Colonic mucosa (tissue), 4 donors: ENCODE results near the gene DCLK1. TPM values are rescaled to one million over a fixed set of nuclear protein-coding genes. Genes with fewer than 3 reads are reported as not detected.
"Not testable (repeated sequence)": the region's sequence is repeated elsewhere in the genome, so short reads cannot be mapped to it uniquely, and the experiment has no call there.

ENCODE experiments used
- DNase-seq: peaks from one replicate; pipeline ENCODE4 v3.0.0-alpha.2; 2020
- H3K27ac ChIP-seq: fragments of 200-600 bp; one replicate; pipeline ENCODE4 v1.8.0; 2021
- H3K27me3 ChIP-seq: fragments of 200-600 bp; one replicate; pipeline ENCODE4 v1.8.0; 2021
- H3K36me3 ChIP-seq: fragments of 200-600 bp; one replicate; pipeline ENCODE4 v1.8.0; 2021
- H3K4me1 ChIP-seq: fragments of 200-600 bp; one replicate; pipeline ENCODE4 v1.8.0; 2021; ENCODE audit warnings: mild to moderate bottlenecking
- H3K4me3 ChIP-seq: fragments of 200-600 bp; one replicate; pipeline ENCODE4 v1.8.0; 2021
- H3K9ac ChIP-seq, 2 donors: one replicate each; pipeline ENCODE4 v1.7.0; 2013; ENCODE audit warnings: control low read depth in 2 of 2, low read depth in 2 of 2, low read length in 2 of 2
- H3K9me3 ChIP-seq: fragments of 200-600 bp; one replicate; pipeline ENCODE4 v1.8.0; 2021
- intact Hi-C: fragments of 100-400 bp; cut with DNase I; formaldehyde crosslinking; loops from one replicate; pipeline ENCODE4 v1.14.1; 2022
- total RNA-seq, 2 donors: library from RNA; stranded (reverse); fragmentation: NEBNext Ultra II Directional in 1 of 2; extraction: Animal tissue kit (Norgen Biotek cat#: 25700) in 1 of 2; gene quantifications; one replicate each; pipeline ENCODE4 v1.2.1, GENCODE V29; 2021
- TF ChIP-seq, protein P1 (sequence below): fragments of 200-600 bp; IDR thresholded peaks from one replicate; pipeline ENCODE4 v1.8.0; 2022; ENCODE audit warnings: antibody characterized with exemption, mild to moderate bottlenecking
- donor health status: healthy.
- donor health status: DM: no; HTN: no; CAD: no.
- donor health status: DM: no; HTN: no; CAD: no.

DCLK1 gene
- total RNA-seq, 2 donors from 2014 or later: 1.5 to 5.0 TPM

GRCh38 chr13:36108954-36109353 lies 22.2 kb downstream of the DCLK1 start:
- Histone ChIP-seq H3K9me3 (no peaks in the 10 kb centered on the region), H3K27ac (no peak overlapping the region), H3K4me1 (no peaks in the 10 kb centered on the region), H3K4me3 (no peak overlapping the region), H3K9ac (no peak overlapping the region), H3K36me3 (no peaks in the 10 kb centered on the region), H3K27me3 (no peaks in the 10 kb centered on the region)
- no peak for DNase-seq
- intact Hi-C loops: no loop called here
- TF ChIP-seq, protein P1, sequence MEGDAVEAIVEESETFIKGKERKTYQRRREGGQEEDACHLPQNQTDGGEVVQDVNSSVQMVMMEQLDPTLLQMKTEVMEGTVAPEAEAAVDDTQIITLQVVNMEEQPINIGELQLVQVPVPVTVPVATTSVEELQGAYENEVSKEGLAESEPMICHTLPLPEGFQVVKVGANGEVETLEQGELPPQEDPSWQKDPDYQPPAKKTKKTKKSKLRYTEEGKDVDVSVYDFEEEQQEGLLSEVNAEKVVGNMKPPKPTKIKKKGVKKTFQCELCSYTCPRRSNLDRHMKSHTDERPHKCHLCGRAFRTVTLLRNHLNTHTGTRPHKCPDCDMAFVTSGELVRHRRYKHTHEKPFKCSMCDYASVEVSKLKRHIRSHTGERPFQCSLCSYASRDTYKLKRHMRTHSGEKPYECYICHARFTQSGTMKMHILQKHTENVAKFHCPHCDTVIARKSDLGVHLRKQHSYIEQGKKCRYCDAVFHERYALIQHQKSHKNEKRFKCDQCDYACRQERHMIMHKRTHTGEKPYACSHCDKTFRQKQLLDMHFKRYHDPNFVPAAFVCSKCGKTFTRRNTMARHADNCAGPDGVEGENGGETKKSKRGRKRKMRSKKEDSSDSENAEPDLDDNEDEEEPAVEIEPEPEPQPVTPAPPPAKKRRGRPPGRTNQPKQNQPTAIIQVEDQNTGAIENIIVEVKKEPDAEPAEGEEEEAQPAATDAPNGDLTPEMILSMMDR: no peak

DNA sequence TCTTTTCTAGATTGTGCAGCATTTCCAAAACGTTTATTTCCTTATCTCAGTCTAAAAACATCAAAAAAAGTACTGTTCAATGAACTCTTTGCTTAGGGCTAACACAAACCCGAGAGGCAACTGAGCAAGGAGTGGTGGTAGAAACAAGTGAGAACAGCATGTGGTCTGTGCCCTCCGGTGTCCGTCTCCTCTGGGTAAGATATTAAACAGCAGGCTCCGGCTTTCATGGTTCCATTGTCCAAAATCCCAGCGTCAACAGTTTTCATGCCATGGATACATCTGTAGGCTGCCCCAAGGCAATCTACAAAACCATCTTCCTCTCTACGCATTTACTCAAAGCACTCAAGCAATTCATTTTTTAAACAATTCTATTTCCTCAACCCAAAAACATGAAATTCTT lies 22.8 kb downstream of the DCLK1 start:
- Histone ChIP-seq H3K4me3 (no peak overlapping the region), H3K9me3 (no peaks in the 10 kb centered on the region)

GRCh38 chr13:36107521-36107920 lies 23.7 kb downstream of the DCLK1 start:
- no peak for DNase-seq
- no peaks in the 10 kb centered on the region for H3K4me1 ChIP-seq
- intact Hi-C loops: no loop called here

More for the DNA sequence above, 22.8 kb downstream of the DCLK1 start:
- Histone ChIP-seq H3K36me3 (no peaks in the 10 kb centered on the region), H3K27me3 (no peaks in the 10 kb centered on the region), H3K4me1 (no peaks in the 10 kb centered on the region), H3K9ac (no peak overlapping the region), H3K27ac (no peak overlapping the region)
- intact Hi-C loops: no loop called here
- TF ChIP-seq, protein P1: no peak
- no peak for DNase-seq

DNA sequence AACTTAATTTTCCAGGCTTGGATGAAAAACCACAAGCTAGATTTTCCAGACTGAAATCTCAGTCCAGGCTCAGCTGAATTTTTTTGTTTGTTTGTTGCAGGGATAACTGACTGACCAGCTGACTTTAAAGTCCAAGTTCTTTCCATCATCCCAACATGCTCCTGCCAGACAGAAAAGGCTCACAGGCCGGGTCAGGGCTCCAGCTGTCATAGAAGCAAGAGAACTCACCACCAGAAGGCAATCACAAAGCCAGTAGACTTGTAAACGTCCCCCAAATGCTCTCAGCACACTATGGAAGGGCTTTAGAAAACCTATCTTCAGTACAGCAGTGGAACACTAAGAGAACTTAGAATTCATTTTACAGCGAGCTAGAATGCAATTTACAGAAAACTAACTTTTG lies 25.5 kb downstream of the DCLK1 start:
- intact Hi-C loops: no loop called here
- TF ChIP-seq, protein P1: no peak
- H3K27ac ChIP-seq: no peak overlapping the region

More at GRCh38 chr13:36107521-36107920, 23.7 kb downstream of the DCLK1 start:
- Histone ChIP-seq H3K36me3 (no peaks in the 10 kb centered on the region), H3K9me3 (no peaks in the 10 kb centered on the region), H3K9ac (no peak overlapping the region), H3K27ac (no peak overlapping the region), H3K4me3 (no peak overlapping the region), H3K27me3 (no peaks in the 10 kb centered on the region)
- TF ChIP-seq, protein P1: no peak

DNA sequence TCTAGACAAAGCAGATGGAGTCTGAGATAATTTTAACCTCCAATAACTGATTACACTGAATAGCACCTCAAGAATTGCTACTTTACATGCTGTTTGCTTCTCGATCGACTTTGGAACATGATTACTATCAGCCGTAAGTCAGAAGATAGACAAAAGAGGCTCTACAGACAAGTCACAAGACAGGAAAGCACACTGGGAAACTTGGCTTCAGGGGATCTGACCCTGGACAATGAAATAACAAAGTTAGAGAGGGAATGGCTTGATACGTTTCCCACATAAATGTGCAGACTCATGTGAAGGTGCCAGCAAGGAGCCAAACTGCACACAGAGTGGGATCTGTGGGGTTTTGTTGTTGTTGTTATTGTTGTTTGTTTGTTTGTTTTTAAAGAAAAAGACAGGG lies 28.5 kb downstream of the DCLK1 start:
- TF ChIP-seq, protein P1: no peak
- intact Hi-C loops: no loop called here
- no peak overlapping the region for H3K9ac ChIP-seq
- DNase-seq: no peak
- H3K9me3 ChIP-seq: no peaks in the 10 kb centered on the region
- H3K36me3 ChIP-seq: no peaks in the 10 kb centered on the region
- no peak overlapping the region for H3K4me3 ChIP-seq
- H3K27ac ChIP-seq: no peak overlapping the region
- no peaks in the 10 kb centered on the region for H3K4me1 ChIP-seq
- no peaks in the 10 kb centered on the region for H3K27me3 ChIP-seq

More for the DNA sequence above, 25.5 kb downstream of the DCLK1 start:
- H3K9ac ChIP-seq: no peak overlapping the region
- DNase-seq: no peak
- H3K4me3 ChIP-seq: no peak overlapping the region
- H3K4me1 ChIP-seq: no peaks in the 10 kb centered on the region
- H3K36me3 ChIP-seq: no peaks in the 10 kb centered on the region
- H3K9me3 ChIP-seq: no peaks in the 10 kb centered on the region
- no peaks in the 10 kb centered on the region for H3K27me3 ChIP-seq

DNA sequence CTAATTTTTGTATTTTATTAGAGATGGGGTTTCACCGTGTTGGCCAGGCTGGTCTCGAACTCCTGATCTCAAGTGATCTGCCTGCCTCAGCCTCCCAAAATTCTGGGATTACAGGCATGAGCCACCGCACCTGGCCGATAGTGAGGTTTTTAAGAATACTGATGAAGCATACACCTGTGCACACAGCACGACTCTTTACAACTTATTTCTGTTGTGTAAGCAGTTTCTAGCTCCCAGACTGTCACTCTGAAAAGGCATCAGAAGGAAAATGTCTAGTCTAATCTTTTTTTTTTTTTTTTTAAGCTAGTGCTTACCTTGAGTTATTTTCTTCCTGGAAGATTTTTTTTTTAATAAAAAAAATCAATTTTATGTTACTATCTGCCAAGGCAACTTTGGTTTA lies 29.3 kb downstream of the DCLK1 start:
- H3K9ac ChIP-seq, H3K9me3 ChIP-seq, H3K4me3 ChIP-seq, H3K4me1 ChIP-seq, H3K27me3 ChIP-seq, DNase-seq, H3K27ac ChIP-seq, H3K36me3 ChIP-seq, intact Hi-C loops: not testable (repeated sequence)
